Measurements from ENCODE around the gene HCRT. TPM values are rescaled to one million over a fixed set of nuclear protein-coding genes. Genes with fewer than 3 reads are reported as not detected.
"Not testable (repeated sequence)": the region's sequence is repeated elsewhere in the genome, so short reads cannot be mapped to it uniquely, and the experiment has no call there.

The HCRT gene, protein sequence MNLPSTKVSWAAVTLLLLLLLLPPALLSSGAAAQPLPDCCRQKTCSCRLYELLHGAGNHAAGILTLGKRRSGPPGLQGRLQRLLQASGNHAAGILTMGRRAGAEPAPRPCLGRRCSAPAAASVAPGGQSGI
- total RNA-seq: not detected

DNA sequence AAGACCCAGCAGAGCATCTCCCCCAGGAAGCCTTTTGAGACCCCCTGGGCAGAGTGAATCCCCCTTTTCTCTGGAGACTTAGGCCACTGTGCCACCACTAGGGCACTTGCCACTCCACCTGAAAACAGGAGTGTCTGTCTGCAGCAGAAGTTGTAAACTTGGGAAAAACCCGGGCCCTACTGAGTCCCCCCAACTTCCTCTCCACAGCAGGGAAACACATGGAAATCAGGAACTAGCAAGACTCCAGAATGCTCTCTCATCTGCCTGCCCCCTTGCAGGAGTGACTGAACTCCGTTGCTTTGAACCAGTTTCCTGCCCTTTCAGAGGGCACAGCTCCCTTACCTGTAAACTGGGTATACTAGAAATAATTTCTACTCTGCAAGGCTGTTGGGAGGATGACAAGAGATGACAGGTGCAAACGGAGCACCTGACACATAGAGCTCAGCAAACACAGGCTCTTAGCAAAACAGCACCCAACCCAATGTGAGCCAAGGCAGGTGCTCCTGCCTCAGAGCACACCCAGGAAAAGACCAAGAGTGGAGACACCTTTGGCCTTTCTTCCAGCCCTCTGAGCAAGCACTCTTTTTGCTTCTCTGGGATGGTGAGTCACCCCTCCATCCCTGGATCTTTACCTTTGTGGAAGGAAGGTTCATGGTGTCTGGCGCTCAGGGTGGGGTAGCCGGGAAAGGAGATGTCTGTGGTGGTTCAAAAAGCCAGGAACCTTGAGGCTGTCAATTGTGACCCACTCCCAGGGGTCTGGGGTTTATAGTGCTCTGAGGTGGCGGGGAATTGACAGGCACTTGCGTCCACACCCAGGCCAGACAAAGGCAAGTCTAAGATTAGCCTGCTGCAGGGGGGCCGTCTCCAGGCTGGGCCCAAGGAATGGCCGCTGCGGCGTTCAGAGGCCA, at the start of gene HCRT:
HCRT (minus strand) TSS at position 740 of the 908 bp plus-strand sequence; CDS start at position 653, 87 bp downstream.
- DNase-seq (ENCODE audit: low spot score): no peak
- ATAC-seq: no peak

DNA sequence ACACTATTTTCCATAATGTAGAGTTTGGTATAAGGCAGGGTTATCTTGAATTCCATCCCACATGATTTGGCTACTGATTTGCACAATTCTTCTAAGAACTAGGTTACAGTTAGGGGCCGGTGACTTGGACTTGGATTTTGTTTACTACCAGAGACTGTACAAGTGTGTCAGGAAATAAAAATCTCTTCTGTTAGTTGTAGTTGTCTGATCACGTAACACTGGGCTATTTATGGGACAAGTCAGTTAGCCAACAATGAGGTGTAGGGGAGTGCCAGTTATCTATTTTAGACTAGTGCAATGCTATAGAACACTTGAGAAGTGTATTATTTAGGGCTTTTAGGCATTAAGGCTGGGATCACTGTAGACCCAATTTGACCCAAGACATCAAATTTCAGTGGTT, 48.7 kb upstream of the HCRT start:
- ATAC-seq: no peak

DNA sequence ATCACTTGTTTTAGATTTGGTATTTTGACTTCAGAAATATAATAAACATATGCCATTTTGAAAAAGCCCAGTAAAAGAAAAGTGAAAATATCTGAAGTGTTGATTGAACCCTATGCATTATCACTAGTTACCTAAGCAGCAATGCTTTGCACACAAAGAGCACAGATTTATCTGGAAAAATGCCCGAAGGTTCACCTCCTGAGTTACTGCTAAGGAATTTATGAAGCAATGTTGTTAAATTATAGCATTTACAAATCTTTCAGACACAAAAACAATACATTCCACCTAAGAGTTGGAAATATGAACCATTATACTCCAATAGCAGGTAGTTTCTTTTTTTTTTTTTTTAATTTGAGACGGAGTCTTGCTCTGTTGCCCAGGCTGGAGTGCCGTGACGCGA, 47.9 kb upstream of the HCRT start:
- no peak for ATAC-seq
- no peak for DNase-seq (ENCODE audit: low spot score)

More for the DNA sequence above, 48.7 kb upstream of the HCRT start:
- DNase-seq (ENCODE audit: low spot score): no peak

DNA sequence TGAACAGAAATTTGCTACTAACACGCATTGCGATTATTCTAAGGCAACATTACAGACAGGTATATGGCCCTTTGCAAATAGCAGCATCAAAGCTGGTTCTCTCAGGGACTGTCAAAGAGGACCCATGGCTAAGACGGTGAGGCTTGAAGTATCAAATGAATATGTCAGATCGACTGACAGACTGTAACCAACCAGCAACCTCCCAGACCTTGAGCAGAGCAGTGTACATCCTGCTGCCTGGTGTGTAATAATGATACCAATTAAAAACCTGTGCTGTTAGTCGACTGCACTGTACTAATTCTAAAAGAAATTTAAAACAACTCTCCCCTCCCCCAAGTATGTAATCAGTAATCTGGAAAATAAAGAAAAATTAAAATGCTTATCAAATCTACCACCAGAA, 45.0 kb upstream of the HCRT start:
- DNase-seq (ENCODE audit: low spot score): no peak
- ATAC-seq: no peak

DNA sequence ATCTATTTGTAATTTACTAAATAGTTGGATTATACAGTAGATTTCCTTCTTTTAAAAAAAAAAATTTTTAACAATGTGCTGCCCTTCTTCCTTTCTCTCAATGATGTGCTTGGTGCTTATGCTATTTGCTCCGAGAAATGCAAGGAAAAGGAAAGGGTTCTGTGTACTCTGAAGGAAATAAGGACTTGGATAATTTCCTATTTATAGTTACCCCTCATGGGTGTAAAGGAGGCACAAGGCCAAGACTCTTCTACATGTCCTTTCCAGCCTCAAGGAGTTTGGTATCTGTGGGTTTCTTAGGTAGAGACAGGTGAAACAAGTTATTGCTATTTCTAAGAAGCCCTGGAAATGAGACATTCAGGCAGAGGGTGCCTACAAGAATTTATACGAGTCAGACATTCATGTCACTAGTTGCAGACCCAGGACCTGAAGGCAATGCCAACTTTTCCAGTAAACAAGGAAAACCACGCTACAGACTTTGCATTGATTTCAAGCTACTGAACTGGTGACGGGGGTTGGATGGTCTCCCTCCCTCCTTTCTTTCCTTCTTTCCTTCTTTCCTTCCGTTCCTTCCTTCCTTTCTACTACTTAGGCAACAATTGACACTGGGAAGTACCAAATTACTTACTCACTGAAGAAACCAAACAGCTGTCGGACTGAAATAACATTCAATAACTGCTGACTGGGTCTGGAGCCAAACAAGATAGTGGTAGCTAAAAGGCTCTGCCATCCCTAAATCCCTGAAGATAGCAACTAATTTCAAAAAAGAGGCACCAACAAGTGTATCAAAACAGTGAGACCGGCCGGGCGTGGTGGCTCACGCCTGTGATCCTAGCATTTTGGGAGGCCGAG, 42.8 kb upstream of the HCRT start:
- no peak for DNase-seq (ENCODE audit: low spot score)
- no peak for ATAC-seq

DNA sequence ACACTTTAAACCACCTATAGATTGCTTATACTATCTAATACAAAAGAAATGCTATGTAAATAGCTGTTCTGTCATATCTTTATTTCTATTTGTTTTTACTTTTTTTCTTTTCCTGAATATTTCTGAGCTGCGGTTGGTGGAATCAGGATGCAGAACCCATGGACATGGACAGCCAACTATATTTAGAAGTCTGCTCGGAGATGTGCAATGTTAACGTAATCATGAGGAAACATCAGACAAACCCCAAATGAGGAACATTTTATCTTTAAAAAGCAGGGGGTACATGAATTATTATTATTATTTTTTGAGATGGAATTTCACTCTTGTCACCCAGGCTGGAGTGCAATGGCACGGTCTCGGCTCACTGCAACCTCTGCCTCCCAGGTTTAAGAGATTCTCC, 40.4 kb upstream of the HCRT start:
- no peak for DNase-seq (ENCODE audit: low spot score)
- no peak for ATAC-seq

DNA sequence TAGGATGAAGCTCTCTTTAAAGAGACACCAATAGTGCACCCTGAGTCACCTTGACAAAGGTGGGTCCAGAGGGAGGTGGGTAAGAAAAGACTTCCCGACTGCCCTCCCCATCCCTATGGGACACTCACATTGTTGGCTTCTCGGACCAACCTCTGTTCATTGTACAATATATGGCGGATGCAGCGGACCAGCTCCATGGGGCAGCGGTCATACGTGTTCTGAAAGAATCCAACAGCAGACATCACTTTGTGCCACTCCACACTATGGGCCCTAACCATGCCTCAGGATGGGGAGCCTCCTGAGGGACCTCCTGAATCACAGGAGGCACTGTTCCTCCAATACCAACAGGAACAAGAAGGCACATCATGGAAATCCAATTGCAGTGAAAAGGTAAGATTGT, 39.4 kb upstream of the HCRT start:
- no peak for ATAC-seq
- DNase-seq (ENCODE audit: low spot score): no peak

DNA sequence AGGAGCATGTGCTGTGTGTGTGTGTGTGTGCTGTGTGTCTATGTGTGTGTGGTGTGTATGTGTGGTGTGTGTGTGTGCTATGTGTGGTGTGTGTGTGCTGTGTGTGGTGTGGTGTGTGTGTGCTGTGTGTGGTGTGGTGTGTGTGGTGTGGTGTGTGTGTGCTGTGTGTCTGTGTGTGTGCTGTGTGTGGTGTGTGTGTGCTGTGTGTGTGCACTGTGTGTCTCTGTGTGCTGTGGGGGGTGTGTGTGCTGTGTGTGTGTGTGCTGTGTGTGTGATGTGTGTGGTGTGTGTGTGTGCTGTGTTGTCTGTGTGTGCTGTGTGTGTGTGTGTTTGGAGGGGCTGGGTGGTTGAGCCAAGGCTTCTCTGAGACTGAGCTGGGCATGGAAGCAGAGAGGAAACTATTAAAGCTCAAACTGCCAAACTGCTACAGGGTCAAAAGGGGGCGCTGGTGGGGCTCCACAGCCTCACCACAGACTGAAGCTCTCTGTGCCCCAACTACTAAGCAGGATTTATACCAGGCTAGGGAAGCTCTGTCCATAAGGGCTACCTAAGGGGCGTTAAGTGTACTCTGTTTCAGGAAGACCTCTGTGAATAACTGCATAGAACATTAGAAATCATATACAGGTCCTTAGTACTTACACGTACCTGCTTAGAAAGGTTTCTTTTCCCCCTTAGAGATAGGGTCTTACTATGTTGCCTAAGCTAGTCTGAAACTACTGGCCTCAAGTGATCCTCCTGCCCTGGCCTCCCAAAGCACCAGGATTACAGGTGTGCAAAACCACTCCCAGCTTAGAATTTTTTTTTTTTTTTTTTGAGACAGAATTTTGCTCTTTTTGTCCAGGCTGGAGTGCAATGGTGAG, 36.9 kb upstream of the HCRT start:
- ATAC-seq: peak; percentile 92
- DNase-seq (ENCODE audit: low spot score): no peak

DNA sequence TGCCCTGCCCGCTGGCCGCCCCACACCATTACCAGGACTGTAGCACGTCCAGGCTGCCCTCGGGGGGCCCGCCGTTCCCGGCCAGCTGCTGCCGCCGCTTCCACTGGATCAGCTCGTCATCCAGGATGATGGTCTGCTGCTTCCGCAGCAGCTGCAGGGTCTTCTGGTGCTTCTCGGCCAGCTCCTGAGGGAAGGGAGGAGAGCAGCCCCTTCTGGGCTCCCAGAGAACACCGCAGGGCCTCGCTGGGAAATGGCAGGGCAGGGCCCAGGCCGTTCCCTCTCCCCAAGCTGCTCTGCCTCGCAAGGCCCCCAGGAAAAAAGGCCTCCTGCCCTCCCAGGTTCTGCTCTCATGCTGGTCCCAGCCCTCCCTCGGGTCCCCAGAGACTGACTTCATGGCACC, 34.0 kb upstream of the HCRT start:
- DNase-seq (ENCODE audit: low spot score); ATAC-seq: not testable (repeated sequence)

DNA sequence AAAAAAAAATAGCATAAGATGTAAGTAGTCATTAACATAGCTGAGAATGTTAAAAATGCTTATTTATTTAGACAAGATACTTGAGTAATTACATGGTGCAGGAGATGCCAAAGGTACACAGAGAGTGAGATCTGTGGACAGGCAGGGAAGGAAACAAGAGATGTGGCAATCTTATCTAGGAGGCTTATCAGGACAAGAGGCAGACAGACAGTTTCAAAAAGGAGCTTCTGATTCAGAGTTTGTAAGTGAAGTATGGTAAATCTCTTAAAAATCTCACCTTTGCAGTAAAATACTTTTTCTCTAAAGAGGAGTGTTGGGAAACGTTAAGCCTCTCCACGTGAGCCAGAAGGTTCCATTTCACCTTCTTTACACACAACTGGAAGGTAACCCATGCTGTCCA, 28.9 kb upstream of the HCRT start:
- ATAC-seq: peak; percentile 27

DNA sequence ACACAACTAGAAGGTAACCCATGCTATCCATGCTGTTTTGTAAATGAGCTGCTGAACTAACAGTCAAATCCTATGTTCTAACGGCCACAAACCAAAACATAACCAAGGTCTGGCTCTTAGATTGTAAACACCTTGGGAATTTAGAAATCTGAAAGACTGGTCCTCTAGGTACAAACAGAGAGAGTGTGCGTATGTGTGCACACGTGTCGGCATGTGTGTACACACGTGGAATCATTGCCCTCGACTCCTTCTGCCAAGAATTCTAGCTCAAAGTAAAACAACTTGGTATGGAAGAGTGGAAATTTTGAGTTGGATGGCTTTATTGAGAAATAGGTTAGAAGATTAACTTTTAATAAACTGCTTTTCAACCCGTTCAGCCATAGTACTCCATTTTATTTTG, 27.1 kb upstream of the HCRT start:
- no peak for DNase-seq (ENCODE audit: low spot score)
- peak; percentile 65 for ATAC-seq

More for the DNA sequence above, 28.9 kb upstream of the HCRT start:
- DNase-seq (ENCODE audit: low spot score): no peak

DNA sequence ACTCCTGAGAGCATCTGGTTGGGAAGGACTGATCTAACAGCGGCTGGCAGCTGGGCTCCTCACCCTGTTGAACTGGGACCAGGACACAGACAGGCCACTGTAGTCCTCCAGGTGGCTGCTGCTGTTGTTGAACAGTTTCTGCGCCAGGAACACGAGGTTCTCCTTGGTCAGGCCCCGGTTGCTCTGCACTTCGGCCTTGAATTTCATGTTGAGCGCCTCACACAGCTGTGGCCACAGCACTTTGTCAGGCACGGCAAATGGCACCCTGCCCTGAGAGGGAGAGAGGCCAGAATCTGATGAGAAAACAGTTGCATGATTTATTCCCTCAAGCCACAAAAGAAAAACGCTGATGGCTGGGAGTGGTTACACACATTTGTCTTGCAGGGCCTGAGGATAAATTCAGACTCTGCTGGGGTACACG, 26.7 kb upstream of the HCRT start:
- DNase-seq (ENCODE audit: low spot score): peak; percentile 82
- ATAC-seq: peak; percentile 87

DNA sequence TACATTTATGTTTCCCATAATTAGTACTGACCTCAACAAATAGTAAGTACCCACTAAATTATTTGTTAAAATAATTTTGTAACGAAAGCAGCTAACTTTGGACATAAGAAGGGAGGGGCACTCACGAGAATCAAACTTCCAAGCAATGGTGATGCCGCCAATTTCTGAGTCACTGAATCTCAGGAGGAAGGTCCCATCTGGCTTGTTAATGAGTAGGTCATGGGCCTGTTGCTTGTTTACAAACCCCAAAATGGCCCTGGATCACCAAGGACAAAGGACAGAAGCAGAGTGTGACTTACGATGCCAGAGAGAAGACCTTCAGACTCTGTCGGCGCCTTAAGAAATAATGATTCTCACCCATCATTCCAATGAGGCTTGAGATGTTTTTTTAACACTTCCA, 24.8 kb upstream of the HCRT start:
- no peak for ATAC-seq
- DNase-seq (ENCODE audit: low spot score): no peak

DNA sequence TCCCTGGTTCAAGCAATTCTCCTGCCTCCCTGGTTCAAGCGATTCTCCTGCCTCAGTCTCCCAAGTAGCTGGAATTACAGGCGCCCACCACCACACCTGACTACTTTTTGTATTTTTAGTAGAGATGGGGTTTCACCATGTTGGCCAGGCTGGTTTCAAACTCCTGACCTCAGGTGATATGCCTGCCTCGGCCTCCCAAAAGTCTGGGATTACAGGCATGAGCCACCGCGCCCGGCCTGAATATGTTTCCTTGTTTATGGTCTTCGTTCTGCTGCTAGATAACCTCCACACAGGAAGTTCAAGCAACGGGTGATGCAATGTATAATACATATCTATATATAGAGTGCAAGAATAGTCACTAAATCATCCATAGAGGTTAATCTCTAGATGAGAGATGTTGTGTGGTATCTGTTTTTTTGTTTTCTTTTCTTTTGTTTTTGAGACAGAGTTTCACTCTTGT, 20.9 kb upstream of the HCRT start:
- not testable (repeated sequence) for DNase-seq (ENCODE audit: low spot score); ATAC-seq

DNA sequence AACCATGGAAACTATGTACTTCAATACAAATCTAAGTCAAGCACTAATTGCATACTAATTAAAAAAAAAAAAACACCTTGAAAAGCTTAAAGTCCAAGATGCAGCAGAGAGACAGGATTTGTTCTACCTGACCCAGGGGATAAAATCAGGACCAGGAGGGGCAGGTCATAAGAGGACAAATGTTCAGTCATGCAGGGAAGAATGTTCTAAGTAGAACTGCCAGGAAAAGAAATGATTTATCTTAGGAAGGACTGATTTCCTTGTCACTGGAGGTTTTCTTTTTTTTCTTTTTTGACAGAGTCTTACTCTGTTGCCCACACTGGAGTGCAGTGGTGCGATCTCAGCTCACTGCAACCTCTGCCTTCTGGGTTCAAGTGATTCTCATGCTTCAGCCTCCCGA, 18.1 kb upstream of the HCRT start:
- DNase-seq (ENCODE audit: low spot score): no peak
- no peak for ATAC-seq

DNA sequence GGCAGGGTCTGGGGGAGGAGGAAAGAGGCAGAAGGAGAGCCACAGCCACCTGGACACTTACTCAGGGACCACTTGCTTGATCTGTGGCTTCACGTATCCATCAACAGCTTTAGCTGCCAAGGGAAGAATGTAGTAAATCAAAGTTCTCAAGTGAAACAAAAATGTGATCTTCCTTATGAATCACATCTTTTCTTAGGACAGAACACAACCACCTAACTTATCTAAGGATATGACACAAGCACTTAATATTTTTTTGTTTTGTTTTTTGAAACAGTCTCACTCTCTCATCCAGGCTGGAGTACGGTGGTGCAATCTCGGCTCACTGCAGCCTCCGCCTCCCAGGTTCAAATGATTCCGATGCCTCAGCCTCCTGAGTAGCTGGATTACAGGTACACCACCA, 17.4 kb upstream of the HCRT start:
- DNase-seq (ENCODE audit: low spot score) (no peak), ATAC-seq (no peak)

DNA sequence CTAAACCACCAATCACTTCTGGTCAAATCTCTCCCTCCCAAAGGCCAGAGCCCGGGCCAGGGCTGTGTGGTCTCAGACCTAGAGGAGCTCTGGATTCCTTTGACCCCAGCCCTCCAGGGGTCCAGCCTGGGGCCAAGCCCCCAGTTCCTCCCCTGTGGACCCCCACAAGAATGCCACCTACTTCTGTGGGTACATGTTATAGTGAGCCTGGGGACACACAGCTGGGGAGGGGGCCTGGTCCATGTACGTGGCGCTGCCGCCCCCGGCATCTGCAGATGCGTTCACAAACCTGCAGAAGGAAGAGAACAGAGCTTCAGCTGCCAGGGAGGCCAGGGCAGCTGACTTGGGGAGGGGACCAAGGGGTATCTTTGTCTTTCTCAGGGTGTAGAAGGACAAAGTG, 16.9 kb upstream of the HCRT start:
- no peak for DNase-seq (ENCODE audit: low spot score)
- ATAC-seq: no peak

DNA sequence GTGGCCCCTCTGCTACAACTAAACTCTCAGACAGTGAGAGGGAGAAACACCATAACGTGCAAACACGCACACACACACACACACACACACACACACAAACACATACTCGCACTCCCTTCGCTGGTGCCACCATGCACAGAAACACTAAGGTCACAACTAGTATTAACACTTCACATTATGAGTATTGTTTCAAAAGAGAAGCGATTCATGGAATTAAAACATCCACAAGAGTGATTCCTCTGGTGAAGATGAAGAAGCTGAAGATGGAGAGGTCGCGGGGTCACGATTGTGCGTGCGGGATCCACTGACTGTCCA, 16.2 kb upstream of the HCRT start:
- DNase-seq (ENCODE audit: low spot score) (no peak), ATAC-seq (peak; percentile 59)

DNA sequence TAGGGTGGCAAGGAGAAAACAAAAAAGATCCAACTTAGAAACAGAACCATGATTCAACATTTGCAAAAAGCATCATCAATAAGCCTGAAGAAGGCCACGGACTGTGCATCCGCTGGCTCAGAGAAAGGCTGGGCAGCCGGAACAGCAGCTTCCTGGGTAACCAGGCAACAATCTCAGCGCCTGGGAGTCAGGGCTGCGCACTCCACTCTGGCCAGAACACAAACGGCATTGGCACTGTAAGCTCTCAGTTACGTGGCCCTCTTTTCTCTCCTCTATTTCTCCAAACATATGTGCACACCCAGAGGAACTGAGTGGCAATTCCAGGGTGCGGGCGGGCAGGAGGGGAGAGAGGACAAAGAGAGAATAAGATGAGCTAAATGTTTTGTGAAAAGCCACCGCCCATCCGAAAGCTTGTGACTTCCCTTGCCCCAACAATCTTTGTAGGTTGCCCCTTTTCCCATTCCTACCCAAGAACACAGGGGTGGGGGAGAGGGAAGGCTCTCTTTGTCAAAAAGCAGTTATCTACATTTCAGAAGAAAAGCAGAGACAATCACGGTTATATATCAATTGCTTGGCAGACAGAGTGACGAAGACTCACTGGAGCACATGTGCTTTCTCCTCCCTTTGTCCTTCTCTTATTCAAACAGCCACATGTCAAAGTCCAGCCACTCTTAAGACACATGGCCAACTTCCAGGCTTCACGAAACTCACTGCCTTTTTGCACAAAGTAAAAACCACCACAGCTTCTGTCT, 15.6 kb upstream of the HCRT start:
- DNase-seq (ENCODE audit: low spot score) (peak; percentile 69), ATAC-seq (peak; percentile 89)

Measured in left lobe of liver (tissue), 2 donors.